ENCODE results near the gene EPN1.

DNA sequence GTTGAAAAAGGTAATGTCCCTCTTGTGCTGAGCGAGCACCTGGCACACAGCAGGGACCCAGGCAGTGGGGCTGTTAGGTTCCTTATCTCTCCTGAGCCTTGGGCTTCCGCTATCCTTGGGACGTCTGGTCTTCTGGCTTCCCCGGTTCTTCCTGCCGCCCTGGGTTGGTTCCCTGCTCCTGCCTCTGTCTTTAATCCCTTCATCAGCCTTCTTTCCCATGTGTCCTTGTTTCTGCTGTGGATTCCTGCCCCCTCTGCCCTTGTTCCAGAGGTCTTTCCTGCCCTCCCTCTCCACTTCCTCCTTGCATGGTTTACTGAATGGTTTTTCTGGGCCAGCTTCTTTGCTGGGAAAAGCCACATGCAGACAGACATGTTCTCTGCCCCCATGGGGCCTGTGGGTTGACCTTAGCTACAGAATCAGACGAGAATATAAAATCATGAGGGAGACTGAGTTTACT is 2.6 kb downstream of the EPN1 start:
- TF ChIP-seq, protein P1, sequence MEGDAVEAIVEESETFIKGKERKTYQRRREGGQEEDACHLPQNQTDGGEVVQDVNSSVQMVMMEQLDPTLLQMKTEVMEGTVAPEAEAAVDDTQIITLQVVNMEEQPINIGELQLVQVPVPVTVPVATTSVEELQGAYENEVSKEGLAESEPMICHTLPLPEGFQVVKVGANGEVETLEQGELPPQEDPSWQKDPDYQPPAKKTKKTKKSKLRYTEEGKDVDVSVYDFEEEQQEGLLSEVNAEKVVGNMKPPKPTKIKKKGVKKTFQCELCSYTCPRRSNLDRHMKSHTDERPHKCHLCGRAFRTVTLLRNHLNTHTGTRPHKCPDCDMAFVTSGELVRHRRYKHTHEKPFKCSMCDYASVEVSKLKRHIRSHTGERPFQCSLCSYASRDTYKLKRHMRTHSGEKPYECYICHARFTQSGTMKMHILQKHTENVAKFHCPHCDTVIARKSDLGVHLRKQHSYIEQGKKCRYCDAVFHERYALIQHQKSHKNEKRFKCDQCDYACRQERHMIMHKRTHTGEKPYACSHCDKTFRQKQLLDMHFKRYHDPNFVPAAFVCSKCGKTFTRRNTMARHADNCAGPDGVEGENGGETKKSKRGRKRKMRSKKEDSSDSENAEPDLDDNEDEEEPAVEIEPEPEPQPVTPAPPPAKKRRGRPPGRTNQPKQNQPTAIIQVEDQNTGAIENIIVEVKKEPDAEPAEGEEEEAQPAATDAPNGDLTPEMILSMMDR (IDR thresholded peaks at IDR 0.05), result no peak
- no peak for TF ChIP-seq POLR2A (IDR thresholded peaks at IDR 0.05)
